GM18519 (cell line): Measurements from ENCODE around the gene PRCD.

ENCODE experiments used
- ATAC-seq: cut with Tn5 transposase; IDR thresholded peaks from one replicate; pipeline ENCODE4 v1.9.1; 2021; ENCODE audit warnings: mild to moderate bottlenecking, moderate library complexity; ENCODE audit not compliant: unreplicated experiment, low FRiP score

PRCD gene, protein sequence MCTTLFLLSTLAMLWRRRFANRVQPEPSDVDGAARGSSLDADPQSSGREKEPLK

DNA sequence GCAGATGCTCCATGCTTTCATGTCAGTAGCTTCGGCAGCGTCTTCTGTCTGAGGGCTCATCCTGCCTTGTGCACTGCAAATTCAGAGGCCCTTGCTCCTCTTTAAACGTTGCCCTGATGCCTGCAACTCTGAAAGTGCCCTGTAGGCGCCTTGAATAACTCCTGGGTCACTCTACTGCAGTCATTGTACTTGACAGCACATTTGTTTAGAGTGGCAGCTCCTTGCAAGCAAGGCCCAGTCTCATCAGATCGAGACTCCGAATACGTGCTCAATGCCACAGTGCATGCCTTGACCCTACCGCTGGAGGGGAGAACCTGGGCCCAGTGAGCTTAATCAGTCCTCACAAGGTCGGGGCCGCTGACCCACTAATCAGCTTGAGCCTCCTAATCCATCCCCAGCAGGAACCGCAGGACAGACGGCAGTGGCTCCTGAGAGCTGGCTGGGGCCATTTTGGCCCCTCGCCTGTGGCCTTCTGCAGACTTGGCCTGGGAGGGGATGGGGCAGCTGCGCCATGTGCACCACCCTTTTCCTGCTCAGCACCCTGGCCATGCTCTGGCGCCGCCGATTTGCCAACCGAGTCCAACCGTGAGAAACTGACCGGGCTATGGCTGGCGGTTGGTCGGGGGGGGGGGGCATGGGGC is at the start of gene PRCD:
Gene PRCD, plus strand, starts transcription at position 414 of the 641 bp plus-strand sequence. Its CDS starts 98 bp downstream, at position 512.
- no peak for ATAC-seq

DNA sequence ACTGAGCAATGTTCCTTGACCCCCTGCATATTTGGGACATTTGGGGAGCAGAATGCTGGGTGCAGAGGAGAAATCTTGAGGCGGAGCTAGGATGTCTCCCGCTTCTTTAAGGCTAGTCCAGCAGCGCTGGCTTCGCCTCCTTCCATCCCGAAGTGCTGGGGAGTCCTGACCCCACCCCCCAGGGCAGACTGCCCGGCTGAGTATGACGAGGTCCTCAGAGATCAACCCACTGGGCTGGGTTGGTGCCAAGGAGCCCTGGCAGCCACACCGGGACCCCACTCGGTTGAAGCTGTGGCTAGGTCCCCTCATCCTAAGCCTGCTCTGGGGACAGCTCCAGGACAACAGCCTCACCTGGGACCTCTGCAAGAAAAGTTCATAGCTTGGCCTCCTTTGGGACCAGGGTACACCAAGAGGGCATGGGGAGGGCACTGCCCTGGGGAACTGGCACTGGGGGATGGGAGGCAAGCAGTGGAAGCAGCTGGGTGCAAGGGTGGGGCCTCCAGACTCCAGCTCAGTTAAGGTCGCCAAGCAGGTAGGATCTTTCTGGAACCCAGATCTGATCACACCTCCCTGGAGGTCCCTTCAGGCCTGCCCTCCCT is 49.6 kb upstream of the PRCD start:
- ATAC-seq = no peak

DNA sequence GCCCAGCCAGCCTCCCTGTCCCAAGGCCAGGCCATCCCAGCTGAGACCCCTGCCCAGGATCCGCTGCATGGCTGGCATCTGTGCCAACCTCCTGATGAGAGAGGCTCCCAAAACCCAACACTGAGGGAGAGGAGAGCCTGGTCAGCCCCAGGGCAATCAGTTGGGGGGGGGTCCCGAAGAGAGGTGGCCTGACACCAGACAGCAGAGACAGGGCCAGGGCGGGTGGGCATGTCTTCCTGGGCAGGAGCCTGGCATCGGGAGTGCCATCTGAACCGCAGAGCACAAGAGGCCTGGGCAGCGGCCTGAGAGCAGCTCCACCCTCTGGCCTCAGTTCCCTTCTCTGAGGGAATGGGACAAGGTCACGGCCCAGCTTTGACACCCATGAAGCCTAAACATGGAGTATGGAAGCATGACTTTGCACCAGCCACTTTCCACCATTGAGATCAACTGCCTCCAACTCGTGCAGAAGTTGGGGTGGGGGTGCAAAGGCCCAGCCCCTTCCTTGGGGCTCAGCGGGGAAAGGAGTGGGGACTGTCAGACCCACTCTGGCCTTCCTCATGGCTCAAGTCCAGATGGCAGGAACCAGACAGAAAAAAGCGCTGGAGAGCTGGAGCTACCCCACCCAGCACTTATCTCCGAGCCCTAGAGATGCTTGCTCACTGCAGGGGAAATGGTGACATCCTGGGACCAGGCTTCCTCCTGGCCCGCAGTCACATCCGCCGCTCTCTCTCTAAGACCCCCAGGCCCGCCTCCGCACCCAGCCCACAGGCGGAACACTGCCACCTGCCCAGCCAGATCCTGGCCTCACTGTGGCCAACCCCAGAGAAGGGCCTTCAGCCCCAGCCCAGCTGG is 48.3 kb upstream of the PRCD start:
- ATAC-seq = no peak

DNA sequence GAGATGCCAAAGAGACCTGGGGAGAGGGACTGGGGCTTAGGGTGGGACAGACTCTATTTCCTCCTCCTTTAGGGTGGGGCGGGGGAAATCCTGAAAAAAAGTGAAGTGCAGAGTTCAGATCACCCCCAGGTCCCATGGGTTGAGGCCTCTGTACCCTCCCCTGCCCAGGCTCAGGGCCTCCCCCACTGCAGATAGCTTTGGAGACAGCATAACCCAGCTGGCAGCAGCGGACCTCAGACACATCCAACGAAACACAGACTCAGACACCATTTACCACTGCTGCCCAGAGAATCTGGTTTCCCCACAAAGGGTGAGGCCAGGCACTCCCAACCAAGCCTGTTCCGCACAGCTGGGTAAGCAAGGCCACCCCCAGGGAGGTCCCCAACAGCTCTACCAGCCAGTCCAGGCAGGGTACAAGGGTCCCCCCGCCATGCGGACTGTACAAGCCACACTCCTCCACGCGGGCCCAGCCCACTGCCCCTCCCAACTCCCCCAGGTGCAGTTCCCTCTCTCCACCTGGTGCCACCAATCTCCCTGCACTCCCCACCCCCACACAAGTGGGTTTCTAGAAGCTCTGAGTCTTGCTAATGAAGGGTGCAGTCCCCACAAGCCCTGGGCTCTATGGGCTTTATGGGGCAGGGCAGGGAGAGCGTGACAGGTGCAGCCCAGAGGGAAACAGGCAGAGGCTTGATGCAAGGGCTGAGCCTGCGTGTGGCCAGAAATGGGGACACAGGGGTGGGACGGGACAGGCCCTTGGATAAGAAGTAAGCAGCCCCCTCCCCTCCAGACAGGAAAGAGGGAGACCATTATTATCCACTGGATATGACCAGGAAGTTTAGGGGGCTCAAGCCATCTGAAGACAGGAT is 47.5 kb upstream of the PRCD start:
- no peak for ATAC-seq

DNA sequence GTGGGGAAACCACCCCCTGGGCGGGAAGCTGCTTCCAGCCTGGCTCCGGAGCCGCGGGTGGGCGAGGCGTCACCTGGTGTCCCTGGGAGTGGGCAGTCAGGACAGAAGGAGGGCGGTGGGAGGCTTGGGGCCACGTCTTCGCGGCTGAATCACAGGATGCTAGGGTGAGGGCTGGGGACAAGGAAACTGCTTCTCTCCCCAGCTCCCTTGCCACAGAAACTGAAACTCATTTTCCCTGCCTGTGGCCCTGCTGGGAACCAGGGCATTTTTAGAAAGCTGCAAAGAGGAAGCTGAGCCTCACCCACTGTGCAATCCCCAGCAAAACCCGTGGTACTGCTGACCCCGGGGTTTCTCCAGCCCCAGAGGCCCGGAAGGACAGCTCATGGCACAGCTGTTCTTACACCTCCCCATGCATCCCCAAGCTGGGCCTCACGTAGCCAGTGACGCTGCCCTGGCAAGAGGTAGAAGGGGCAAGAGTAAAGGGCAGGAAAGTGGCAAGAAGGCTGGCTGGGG is 46.8 kb upstream of the PRCD start:
- ATAC-seq = no peak

DNA sequence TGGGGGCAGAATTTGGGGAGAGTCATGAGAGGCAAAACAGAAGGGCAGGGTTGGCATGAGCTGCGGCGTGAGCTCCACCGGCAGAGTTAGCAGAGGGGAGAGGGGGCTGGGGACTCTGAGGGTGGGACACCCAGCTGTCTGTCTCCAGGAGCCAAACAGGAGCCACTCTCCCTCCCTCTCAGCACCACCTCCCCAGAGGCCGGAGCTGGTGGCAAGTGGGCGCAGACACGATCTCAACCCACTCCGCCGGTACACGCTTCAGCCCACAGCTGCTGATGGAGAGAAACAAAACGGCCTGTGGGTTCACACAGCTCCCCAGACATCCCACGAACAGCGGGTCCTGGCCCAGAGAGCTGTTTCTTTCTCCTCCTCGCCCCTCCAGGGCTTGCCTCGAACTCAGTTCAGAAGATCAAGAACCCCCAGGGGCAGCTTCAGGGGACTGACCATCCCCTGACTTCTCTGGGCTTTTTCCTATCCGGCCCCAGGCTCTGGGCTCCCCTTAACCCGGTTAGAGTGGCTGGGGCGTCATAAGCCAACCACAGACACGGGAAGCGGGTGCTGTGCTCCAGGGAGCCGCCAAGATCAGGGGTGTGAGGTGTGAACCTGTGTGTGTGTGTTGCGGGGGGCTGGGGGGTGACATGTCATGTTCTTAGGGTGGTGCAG is 46.2 kb upstream of the PRCD start:
- ATAC-seq = no peak

DNA sequence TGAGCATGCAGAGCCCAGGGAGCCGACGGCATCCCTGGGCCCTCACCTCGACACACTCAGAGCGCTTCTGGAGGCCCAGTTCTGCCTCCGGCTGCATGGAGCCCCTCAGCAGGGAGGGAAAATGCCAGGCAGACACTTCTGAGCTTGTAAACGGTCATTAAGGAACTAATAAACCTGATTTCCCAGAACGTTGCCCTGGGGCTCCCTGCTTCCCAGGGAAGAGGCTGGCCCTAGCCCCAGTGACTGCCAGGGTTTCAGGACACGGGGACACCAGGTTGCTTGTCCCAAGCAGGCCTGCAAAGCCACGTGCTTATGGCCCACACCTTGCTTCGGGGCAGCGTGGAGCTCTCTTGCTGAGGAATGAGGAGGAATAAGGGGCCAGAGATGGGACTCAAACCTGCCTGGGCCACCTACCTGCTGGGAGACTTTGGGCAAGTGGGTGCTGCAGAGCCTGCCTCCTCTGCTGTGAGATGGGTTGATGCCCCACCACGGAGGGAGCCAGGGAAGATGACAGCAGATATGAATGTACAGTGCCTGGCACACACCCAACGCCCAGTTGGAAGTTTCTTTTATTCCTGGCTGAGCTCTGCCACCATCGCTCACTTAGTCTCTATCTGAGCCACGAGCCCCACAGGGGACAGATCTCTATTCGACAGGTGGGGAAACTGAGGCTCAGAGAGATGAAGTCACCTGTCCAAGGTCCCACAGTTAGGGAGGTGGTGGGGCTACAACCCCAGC is 44.0 kb upstream of the PRCD start:
- ATAC-seq = no peak

DNA sequence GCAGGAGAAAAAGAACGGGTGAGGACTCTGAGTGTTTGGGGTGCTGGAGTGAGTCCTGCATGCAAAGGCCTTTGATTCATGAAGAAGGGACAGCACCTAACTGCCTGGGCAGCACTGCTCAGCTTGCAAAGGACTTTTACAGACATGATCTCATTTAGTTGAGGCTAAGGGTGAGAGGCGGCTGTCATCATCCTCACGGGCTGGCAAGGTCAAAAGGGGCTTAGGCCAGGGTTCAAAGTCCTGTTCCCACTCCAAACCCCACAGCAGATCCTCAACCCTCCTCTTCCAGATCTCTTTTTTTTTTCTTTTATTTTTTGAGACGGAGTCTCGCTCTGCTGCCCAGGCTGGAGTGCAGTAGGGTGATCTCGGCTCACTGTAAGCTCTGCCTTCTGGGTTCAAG is 43.4 kb upstream of the PRCD start:
- no peak for ATAC-seq

DNA sequence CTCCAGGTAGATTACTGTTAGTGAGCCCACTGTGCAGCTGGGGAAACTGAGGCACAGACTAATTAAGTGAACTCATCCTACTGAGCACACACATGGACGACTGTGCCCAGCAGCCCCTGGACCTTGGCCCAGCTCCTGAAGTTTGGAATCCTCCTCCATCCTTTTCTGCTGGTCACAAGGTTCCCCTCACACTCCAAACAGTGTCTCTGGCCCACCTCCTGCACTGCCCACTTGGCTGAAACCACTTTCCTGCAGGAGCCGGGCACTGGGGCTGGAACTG is 42.2 kb upstream of the PRCD start:
- no peak for ATAC-seq

DNA sequence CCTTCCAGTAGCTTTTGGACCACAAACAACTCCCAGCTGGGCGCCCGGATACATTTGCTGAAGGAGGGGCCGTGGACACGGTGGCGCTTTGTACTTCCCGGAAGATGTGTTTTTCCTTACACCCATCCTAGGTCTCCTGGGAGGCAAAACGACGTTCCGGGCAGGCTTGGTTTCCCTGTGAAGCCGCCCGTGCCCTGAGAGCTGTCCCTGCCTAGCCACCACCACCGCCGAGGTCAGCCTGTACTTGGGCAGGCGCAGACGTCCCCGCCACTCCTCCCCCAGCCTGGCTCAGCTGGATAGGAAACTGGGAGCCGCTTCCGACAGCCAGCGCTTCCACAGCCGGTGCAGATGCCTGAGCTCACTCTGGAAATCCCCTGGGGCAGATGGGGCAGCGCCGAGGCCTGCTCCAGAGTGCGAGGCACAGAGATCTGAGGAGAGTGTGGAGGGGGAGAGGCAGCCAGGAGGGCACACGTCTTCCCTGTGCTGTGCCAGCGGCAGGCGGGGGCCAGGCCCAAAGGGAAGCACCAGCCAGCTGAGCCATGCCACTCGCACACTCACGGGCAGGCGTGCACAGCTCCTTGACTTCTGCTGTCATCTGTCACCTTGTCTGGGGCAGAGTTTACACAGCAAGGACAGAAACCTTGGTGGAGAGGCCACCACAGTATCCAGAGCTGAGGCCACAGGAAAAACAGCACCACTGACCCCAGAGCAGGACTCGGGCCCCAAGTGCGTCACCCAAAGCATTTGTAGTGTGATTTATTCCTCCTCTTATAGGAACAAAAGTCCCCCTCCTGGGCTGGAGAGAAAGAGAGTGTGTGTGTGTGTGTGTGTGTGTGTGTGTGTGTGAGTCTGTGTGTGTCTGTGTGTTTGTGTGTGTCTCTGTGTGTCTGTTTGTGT is 41.6 kb upstream of the PRCD start:
- ATAC-seq = no peak

DNA sequence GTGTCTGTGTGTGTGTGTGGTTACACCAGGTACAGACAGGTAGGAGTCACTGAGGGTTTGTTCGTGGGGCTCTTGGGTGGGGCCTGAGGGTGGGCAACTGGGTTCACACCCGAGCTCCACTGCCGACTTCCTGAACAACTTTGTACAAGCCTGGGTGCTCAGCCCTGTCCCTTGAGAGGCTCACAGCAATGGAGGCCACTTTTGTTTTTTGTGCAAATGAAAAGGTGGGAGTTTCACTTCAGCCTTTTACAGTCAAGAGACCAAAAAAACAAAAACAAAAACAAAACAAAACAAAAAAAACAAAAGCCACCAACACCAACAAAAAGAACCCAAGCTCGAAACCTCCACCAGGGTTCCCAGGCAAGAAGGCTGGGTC is 41.0 kb upstream of the PRCD start:
- no peak for ATAC-seq

DNA sequence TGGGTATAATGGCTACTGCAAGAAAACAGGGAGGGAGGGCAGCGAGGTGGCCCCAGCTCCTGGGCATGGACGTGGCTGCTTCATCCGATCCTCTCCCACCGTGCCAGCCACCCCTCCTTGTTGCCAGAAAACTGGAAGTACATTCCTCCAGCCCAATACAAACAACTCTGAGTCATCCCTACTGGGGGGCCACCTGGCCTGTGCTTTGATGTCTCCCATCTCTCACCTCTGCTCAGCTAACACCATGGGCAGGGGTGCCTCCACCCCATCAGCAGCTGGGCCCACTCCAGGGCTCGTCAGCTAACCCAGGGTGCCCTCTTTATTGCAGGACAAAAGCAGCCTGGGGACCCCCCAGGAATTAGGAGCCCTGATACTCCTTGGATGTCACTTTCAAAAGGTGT is 40.6 kb upstream of the PRCD start:
- no peak for ATAC-seq

DNA sequence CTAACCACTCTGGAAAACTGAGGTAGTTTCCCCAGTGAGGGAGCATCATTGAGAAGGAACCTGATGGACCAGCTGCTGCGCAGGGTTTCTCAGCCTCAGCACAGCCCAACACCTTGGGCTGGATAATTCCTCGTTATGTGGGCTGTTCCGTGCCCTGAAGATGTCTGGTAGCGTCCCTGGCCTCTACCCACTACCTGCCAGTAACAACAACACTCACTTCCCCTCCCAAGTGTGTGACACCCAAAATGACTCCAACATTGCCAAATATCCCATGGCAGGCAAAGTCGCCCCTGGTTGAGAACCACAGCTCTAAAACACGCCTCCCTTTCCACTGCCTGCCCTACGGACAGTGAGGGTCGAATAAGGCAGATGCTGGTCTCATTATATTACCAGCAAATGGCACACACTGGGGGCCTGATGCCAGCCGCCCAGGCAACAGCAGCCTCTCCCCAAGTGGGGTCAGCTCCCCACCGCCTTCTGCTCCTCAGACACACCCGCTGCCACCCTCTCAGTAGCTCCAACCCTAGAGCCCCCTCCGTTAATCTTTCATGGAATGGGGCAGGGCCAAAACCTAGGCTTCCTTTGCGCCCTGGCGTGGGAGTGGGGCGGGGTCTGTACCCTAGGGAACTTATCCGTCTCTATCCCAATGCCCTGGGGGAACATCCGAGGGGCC is 39.6 kb upstream of the PRCD start:
- no peak for ATAC-seq

DNA sequence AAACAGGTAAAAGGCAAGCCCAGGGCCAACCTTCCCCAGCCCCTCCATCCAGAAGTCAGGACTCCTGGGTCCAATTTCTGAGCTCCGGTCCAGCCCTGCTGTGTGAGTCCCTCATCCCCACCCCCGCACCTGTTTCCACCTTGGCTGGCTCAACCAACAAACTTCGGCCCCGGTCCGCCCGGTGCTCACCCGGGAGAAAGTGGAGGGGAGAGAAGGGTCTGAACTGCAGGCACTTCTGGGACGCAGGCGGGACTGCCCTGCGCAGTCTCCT is 39.2 kb upstream of the PRCD start:
- peak; percentile 2 for ATAC-seq

DNA sequence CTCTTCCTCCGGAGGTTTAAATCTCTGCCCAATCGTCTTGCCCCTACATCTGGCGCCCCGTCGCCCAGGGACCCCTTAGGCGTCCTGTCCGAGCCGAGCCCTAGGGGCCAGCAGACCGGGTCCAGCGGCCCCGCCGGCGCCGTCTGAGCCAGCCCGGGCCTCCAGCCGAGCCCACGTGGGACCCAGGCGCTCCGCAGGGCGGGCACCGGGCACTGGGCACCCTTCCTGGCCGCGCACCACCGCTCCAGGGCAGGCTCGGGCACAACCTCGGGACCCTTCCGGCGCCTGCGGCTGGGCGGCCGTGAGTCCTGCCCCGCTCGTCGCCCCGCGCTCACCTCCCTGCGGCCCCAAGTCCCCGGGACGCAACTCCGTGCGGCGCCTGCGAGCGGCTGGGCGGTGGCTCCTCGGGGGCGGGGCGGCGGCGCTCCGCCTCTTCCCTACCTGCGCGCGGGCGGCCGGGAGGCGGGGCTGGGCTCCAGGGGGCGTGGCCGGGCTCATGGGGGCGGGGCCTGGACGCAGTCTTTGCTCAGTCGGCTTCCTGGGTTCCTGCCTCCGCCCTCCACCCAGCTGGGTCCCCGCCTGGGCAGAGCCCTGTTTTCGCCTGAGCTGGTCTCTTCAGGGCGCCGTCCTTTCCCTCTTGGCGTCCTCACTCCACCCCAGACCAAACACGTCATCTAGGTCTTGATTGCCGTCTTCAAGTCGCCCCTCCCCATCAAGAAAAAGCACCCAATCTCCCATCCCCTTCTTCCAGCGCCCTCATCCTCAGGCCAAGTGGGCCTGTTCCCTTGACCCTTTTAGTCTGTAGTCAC is 38.6 kb upstream of the PRCD start, which contains the start of gene RHBDF2:
Gene RHBDF2, minus strand, starts transcription at position 406 of the 809 bp plus-strand sequence. CDS start 19,899 bp downstream, outside the sequence.
- peak; percentile 58 for ATAC-seq

DNA sequence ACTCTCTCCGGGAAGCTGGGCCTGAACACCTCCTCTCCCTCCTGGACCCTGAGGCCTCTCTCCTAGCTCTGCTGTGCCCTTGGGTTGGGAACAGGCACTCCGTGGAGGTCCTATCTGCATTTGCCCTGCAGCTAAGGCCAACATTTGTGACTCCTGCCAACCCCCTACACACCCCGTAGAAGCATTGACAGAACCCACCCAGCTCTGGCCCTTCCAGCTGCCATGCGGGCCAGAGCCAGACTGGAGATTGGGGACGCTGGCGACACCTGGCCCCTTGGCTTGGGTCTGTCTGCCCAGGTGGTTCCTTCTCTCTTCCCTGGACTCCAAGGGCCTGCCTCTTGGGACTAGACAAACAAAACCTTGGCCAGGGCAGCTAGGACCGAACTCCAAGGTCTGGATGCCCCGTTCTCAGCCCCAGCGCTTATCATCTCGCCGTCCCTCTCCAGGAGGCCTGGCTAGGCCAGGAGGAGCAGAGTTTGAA is 38.0 kb upstream of the PRCD start:
- no peak for ATAC-seq
